Right atrium auricular region (tissue), 2 donors: ENCODE data around the gene TMEM123. TPM values are rescaled to one million over a fixed set of nuclear protein-coding genes. Genes with fewer than 3 reads are reported as not detected.

Experiments used
- DNase-seq: peaks from one replicate; pipeline ENCODE4 v3.0.0-alpha.2; 2019; ENCODE audit warnings: low spot score
- H3K27ac ChIP-seq, 2 donors: fragments of 200-600 bp; sonication (generic); 1 replicate in 1 of 2; 2 replicates in 1 of 2; pipeline ENCODE4 v1.5.1; 2016 to 2019
- H3K27me3 ChIP-seq, 2 donors: fragments of 200-600 bp; sonication (generic); one replicate each; pipeline versions ENCODE4 v1.5.1 to v1.6.0; 2017 to 2019
- H3K36me3 ChIP-seq: fragments of 200-600 bp; sonication (generic); one replicate; pipeline ENCODE4 v1.5.1; 2016
- H3K4me1 ChIP-seq, 2 donors: fragments of 200-600 bp; sonication (generic); one replicate each; pipeline versions ENCODE4 v1.5.1 to v1.6.0; 2017 to 2019
- H3K4me3 ChIP-seq, 2 donors: fragments of 200-600 bp; sonication (generic); 1 replicate in 1 of 2; 2 replicates in 1 of 2; pipeline ENCODE4 v1.5.1; 2017 to 2019; ENCODE audit warnings: mild to moderate bottlenecking in 1 of 2, moderate library complexity in 1 of 2
- H3K9me3 ChIP-seq, 2 donors: fragments of 200-600 bp; sonication (generic); one replicate each; pipeline ENCODE4 v1.5.1; 2019
- total RNA-seq, 2 donors: library from RNA; depleted of rRNA; stranded (reverse); fragments of >200 nt; gene quantifications; one replicate each; pipeline ENCODE4 v1.1.0, GENCODE V29; 2016
- TF ChIP-seq, protein P1 (sequence below), 2 donors: fragments of 200-600 bp; sonication (generic); IDR thresholded peaks; one replicate each; pipeline ENCODE4 v1.5.1; 2019; ENCODE audit warnings: antibody characterized with exemption in 2 of 2

Gene TMEM123
- total RNA-seq, 2 donors from 2014 or later: 72.8 to 80.7 TPM

DNA sequence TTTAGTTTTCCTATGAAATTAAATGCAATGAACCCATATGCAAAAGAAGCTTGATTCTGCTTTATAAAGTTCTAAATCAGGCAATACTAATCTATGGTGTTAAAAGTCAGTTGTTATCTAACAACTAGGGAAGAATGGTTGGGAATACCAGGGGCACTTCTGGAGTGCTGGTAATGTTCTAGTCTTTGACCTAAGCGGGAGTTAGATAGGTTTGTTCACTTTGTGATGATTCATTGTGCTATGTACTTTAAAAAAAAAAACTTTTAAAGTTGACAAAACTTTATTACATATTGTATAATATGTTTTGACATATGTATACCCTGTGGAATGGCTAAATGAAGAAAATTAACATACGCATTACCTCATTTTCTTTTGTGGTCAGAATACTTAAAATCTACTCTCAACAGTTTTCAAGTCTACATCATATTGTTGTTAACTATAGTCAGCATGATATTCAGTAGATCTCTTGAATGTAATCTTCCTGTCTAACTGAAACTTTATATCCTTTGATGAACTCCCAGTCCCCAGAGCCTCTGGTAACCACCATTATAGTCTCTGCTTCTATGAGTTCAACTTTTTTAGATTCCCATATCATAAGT is 66.3 kb downstream of the TMEM123 start:
- TF ChIP-seq, protein P1, sequence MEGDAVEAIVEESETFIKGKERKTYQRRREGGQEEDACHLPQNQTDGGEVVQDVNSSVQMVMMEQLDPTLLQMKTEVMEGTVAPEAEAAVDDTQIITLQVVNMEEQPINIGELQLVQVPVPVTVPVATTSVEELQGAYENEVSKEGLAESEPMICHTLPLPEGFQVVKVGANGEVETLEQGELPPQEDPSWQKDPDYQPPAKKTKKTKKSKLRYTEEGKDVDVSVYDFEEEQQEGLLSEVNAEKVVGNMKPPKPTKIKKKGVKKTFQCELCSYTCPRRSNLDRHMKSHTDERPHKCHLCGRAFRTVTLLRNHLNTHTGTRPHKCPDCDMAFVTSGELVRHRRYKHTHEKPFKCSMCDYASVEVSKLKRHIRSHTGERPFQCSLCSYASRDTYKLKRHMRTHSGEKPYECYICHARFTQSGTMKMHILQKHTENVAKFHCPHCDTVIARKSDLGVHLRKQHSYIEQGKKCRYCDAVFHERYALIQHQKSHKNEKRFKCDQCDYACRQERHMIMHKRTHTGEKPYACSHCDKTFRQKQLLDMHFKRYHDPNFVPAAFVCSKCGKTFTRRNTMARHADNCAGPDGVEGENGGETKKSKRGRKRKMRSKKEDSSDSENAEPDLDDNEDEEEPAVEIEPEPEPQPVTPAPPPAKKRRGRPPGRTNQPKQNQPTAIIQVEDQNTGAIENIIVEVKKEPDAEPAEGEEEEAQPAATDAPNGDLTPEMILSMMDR (IDR thresholded peaks at IDR 0.05): no peak

DNA sequence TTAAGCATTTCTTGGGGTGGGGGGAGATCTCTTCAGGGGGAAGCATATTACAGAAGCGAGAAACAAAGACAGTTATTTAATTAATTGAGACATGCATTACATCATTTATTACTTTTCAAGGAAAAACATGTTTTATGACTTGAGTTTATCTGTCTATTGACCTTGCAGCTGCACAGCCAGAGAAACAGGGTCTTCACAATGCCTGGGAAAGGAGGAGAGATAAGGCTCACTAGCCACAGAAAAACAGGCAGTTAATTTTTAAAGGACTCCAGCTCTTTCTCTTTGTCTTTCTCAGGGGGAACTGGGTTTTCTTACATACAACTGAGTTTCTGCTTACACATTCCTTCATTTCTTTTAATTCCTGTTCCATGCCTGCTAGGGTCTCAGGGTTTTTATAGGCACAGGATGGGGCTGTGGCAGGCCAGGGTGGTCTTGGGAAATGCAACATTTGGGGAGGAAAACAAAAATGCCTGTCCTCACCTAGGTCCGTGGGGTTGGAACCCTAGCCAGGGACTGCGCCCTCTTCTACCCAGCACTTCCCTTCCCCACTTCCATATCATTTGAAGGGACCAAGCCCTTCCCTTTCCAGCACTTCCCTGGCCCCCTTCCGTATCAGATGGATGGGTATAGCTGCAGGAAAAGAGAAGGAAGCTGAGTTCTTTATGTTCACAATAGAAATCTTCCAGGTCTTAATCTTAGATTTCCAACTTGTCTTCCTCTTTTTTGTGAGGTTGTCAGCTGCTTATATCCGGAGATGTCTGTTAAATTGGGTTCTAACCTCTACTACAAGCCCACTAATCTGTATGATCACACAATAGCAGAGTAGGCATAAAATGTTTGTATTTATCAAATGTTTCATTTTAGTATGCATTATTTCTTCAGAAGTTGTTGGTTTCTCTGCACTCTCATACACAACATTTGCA is 67.2 kb downstream of the TMEM123 start:
- peaks cover 0 to 24% of the 10 kb centered on the region in 2 donors for H3K4me1 ChIP-seq
- H3K27me3 ChIP-seq: no peaks in the 10 kb centered on the region
- no peak overlapping the region for H3K4me3 ChIP-seq
- DNase-seq: no peak
- H3K9me3 ChIP-seq: no peaks in the 10 kb centered on the region
- peaks cover 36% of the 10 kb centered on the region for H3K36me3 ChIP-seq
- H3K27ac ChIP-seq: peak overlapping the region; percentile 51 to 56
- TF ChIP-seq, protein P1 (IDR thresholded peaks at IDR 0.05): no peak

More for the DNA sequence above, 66.3 kb downstream of the TMEM123 start:
- peaks cover 30% of the 10 kb centered on the region for H3K36me3 ChIP-seq
- peaks cover 0 to 24% of the 10 kb centered on the region in 2 donors for H3K4me1 ChIP-seq
- H3K9me3 ChIP-seq: no peaks in the 10 kb centered on the region
- no peak for DNase-seq
- no peak overlapping the region for H3K27ac ChIP-seq
- H3K27me3 ChIP-seq: no peaks in the 10 kb centered on the region
- no peak overlapping the region for H3K4me3 ChIP-seq

DNA sequence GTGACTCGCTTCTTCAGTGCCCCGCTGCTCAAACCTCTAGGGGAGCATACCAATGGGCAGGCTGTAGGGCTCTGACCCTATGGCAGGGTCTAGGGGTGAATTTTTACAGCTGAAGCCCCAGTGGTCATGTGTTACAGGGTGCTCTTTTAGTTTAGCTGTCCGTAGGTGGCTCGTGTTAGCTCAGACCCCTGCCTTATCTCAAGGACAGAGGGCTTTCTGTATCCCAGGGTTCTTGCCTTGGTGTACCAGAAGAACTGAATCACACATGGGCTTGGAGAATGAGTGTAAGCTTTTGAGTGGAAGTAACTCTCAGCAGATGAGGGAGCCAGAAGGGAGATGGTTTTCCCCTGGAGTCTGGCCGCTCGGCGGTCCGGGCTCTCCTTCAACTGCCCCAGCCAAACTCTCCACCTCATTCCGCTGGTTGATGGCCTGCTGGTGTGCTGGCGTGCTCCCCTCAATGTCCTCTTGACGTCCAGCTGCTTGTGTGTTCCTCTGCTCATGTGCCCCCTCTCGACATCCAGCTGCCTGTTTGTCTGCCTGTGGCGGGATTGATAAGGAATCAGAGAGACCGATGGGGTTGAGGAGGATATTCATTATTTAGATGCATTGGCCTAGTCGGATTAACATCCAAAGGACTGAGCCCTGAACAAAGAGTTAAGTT is 68.0 kb downstream of the TMEM123 start:
- Histone ChIP-seq H3K27me3 (no peaks in the 10 kb centered on the region), H3K9me3 (no peaks in the 10 kb centered on the region), H3K4me1 (peaks cover 0 to 24% of the 10 kb centered on the region in 2 donors), H3K27ac (peak overlapping the region; percentile 51 to 56), H3K36me3 (peaks cover 42% of the 10 kb centered on the region), H3K4me3 (no peak overlapping the region)
- DNase-seq: no peak
- TF ChIP-seq, protein P1 (IDR thresholded peaks at IDR 0.05): no peak

DNA sequence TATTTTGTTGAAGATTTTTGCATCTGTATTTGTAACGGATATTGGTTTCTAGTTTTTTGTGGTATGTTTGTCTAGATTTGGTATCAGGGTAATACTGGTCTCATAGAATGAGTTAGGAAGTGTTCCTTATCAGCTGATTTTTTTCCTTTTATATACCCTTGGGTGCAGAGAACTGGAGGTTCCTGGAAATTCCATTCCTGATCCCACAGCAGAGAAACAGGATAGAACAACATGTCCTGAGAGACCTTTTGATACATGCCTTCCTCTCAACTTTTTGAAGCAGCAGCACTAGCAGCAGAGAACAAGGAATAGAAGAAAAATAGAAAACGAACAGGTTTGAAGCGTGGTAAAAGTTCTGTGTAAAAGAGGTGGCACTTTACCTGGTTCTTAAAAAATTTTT is 68.7 kb downstream of the TMEM123 start:
- Histone ChIP-seq H3K27ac (peak overlapping the region; percentile 51 to 56), H3K4me3 (no peak overlapping the region), H3K4me1 (peaks cover 0 to 24% of the 10 kb centered on the region in 2 donors), H3K36me3 (peaks cover 42% of the 10 kb centered on the region), H3K27me3 (no peaks in the 10 kb centered on the region), H3K9me3 (no peaks in the 10 kb centered on the region)
- DNase-seq: no peak
- TF ChIP-seq, protein P1 (IDR thresholded peaks at IDR 0.05): no peak

DNA sequence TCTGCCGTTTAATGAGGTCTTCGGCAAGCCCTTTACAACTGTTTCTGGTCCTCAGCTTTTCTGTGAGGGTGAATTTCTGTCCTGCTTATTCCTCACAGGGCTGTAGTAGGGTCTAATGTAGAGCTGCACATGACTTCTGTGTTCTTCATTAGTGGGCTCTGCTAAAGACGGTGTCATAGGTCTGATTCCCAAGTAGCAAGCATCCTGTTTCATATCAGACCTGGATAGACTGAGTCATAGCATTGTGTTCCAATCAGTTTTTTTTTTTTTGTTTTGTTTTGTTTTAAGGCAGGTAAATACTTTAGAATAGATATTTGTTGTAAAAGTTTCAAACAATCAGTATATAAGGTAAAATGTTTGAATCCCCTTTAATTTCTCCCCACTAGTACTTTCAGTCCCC is 70.2 kb downstream of the TMEM123 start:
- Histone ChIP-seq H3K4me1 (peaks cover 0 to 24% of the 10 kb centered on the region in 2 donors), H3K27me3 (no peaks in the 10 kb centered on the region), H3K27ac (no peak overlapping the region), H3K36me3 (peaks cover 44% of the 10 kb centered on the region), H3K4me3 (no peak overlapping the region), H3K9me3 (no peaks in the 10 kb centered on the region)
- TF ChIP-seq, protein P1 (IDR thresholded peaks at IDR 0.05): no peak
- DNase-seq: no peak
